ENCODE measurements around the gene MACC1.

DNA sequence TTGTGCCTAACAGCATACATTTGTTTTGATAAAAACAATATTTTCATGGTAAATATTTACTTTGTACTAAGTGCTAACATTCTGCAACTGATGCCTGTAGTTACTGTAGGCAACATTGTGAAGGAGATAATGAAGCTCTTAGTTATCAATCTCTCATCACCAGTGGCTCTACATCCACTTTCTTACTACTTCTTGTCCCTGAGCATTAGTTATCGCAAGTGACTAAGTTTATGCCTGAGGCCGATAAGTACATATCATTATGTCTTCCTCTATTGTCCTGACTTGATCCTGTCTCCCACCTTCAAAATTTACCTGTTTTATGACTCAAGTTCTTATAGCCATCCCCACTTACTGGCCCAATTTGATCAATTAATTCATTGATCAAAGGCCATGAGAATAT is 63.6 kb downstream of the MACC1 start:
- TF ChIP-seq, protein P1, sequence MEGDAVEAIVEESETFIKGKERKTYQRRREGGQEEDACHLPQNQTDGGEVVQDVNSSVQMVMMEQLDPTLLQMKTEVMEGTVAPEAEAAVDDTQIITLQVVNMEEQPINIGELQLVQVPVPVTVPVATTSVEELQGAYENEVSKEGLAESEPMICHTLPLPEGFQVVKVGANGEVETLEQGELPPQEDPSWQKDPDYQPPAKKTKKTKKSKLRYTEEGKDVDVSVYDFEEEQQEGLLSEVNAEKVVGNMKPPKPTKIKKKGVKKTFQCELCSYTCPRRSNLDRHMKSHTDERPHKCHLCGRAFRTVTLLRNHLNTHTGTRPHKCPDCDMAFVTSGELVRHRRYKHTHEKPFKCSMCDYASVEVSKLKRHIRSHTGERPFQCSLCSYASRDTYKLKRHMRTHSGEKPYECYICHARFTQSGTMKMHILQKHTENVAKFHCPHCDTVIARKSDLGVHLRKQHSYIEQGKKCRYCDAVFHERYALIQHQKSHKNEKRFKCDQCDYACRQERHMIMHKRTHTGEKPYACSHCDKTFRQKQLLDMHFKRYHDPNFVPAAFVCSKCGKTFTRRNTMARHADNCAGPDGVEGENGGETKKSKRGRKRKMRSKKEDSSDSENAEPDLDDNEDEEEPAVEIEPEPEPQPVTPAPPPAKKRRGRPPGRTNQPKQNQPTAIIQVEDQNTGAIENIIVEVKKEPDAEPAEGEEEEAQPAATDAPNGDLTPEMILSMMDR (IDR thresholded peaks at IDR 0.05; ENCODE audit: low read length) = no peak
- TF ChIP-seq EZH2phosphoT487 (IDR thresholded peaks at IDR 0.05; ENCODE audit: low read length) = no peak
